ENCODE measurements around the gene FRZB.
A peak's percentile ranks its signal among the peaks of the same experiment; 100 is the strongest.

FRZB gene, protein sequence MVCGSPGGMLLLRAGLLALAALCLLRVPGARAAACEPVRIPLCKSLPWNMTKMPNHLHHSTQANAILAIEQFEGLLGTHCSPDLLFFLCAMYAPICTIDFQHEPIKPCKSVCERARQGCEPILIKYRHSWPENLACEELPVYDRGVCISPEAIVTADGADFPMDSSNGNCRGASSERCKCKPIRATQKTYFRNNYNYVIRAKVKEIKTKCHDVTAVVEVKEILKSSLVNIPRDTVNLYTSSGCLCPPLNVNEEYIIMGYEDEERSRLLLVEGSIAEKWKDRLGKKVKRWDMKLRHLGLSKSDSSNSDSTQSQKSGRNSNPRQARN

DNA sequence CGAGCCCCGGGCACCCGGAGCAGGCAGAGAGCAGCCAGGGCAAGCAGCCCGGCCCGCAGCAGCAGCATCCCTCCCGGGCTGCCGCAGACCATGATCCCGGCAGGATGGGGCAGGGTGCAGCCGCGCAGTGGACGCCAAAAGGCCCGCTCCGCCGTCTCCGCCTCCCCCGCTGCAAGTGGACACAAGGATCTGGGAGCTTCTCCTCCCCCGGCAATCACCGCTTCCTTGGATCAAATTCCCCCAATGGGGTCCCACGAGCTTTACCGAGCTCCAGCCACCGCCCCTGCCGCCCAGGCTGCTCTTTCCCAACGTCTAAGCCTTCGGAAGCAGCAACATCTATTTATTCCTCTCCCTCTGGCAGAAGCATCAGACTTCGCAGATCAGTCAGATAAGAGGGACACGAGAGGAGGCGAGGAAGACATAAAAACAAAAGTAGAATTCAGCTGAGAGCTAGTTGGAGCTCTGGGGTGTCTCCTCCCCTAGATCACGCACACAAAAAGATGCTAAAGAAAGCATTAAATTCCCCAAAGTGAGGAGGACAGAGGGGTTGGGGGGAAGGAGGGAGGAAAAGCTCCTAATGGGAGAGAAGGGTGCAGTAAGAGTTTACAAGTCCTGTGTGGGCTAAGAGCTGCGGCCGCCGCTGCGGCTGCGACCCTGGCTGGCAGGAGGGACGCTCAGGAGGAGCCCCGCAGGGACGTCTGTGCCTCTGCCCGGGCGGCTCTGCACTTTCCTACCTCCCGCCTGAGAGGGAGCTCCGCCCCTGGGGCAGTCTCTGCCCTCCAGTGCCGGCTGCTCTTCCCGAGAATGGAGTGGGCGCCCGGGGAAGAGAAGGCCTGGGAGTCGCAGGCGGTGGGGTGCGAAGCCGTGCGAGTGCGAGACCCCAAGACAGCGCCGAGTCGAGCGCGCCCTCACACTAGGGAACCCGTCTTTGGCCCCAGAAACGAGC, at the start of gene FRZB:
Gene FRZB, minus strand, starts transcription at position 177 of the 946 bp plus-strand sequence. Its CDS starts 85 bp downstream, at position 92.
- Histone ChIP-seq H3K36me3 (ENCODE audit: control insufficient read depth, insufficient read depth, low read length) (no peaks in the 10 kb centered on the region), H3K27ac (ENCODE audit: low read depth, low read length) (peak within 1 kb of the TSS; percentile 36), H3K9me3 (ENCODE audit: control insufficient read depth, insufficient read depth, low read length) (no peaks in the 10 kb centered on the region), H3K4me3 (ENCODE audit: low read depth, low read length) (peak within 1 kb of the TSS; percentile 85), H3K4me1 (ENCODE audit: control insufficient read depth, insufficient read depth, low read length) (peaks cover 12% of the 10 kb centered on the region), H3K27me3 (ENCODE audit: control insufficient read depth, insufficient read depth, low read length) (peaks cover 38% of the 10 kb centered on the region), H3K9ac (ENCODE audit: low read depth, low read length) (peak within 1 kb of the TSS; percentile 34)

DNA sequence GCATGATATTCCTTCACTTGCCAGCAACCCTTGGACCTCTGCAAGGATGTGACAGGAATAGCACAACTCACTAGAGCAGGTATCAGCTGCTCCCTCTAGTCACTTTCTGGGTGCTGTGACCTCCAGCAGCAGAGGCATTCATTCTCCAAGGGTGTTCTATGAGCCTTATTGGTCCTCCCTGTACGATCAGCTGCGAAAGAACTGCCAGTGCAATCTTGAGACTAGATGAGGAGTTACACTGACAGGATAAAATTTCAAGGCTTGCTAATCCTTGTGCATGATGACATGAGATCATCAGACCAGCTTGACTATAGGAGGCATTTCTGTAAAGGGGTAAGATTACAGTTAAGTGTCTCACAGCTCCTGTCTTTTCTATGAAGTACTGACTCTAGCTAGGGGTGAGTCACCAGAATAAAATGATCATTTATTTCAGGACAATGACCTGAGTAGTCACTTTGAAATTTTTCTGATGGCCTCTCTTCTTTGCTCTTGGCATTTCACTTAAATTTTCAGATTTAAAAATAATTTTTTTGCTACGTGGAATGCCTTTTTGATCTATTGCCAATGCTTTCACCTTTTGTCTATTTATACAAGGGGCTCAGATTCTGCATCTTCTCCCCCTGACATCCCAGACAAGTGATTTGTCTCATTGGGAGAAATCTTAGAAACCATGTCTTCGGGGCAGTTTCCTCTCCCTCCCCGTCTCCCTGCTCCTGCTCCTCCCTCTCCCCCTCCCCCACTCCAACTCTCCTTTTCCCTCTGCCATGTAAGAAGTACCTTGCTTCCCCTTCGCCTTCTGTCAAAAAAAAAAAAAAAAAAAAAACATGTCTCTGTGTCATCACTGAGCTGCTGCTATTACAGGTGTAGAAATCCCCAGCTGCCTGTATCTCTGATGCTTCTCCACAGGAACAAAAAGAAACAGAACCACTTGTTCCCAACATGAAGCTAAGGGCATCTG, 49.2 kb upstream of the FRZB start:
- H3K4me1 ChIP-seq (ENCODE audit: control insufficient read depth, insufficient read depth, low read length): 0 out of 2 replicates have a peak, but pooled peaks cover 3% of the 10 kb centered on the region
- no peaks in the 10 kb centered on the region for H3K27me3 ChIP-seq (ENCODE audit: control insufficient read depth, insufficient read depth, low read length)
- no peak overlapping the region for H3K4me3 ChIP-seq (ENCODE audit: low read depth, low read length)
- H3K36me3 ChIP-seq (ENCODE audit: control insufficient read depth, insufficient read depth, low read length): peaks cover 38% of the 10 kb centered on the region
- no peak overlapping the region for H3K27ac ChIP-seq (ENCODE audit: low read depth, low read length)
- H3K9me3 ChIP-seq (ENCODE audit: control insufficient read depth, insufficient read depth, low read length): no peaks in the 10 kb centered on the region
- no peak overlapping the region for H3K9ac ChIP-seq (ENCODE audit: low read depth, low read length)

DNA sequence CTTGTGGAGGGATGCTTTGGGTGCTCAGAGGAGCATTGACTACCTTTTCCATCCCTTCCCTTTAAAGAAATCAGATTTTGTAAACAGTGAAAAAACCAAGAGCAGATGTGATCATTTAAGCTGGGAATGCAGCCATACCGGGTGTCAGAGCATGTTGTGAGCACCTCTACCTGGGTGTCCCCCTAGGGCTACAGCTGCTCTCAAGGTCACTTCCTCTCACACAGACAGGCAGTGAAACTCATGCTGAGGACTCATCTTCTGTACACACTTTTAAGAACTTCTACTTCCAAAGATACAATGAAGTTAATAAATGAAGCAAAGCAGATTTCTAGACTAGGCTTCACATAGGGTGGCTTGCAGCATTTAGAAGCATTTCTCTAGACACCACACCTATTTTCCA, 48.4 kb upstream of the FRZB start:
- Histone ChIP-seq H3K27me3 (ENCODE audit: control insufficient read depth, insufficient read depth, low read length) (no peaks in the 10 kb centered on the region), H3K4me3 (ENCODE audit: low read depth, low read length) (no peak overlapping the region), H3K9me3 (ENCODE audit: control insufficient read depth, insufficient read depth, low read length) (no peaks in the 10 kb centered on the region), H3K36me3 (ENCODE audit: control insufficient read depth, insufficient read depth, low read length) (peaks cover 38% of the 10 kb centered on the region), H3K9ac (ENCODE audit: low read depth, low read length) (no peak overlapping the region), H3K27ac (ENCODE audit: low read depth, low read length) (no peak overlapping the region), H3K4me1 (ENCODE audit: control insufficient read depth, insufficient read depth, low read length) (0 out of 2 replicates have a peak, but pooled peaks cover 3% of the 10 kb centered on the region)

DNA sequence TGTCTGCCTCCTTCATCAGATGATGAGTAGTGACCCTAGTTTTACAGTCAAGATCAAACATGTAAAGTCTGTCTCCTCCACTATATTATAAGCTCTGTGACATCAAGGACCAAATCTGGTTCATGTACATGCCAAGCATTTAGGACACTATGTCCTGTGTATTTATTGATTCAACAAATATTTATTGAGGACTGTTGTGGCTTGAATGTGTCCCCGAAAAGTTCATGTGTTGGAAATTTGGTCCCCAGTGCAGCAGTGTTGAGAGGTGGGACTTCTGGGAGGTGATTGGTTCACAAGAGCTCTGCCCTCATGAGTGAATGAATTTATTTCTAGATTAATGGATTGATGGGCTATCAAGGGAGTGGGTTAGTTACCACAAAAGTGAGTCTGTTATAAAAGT, 46.6 kb upstream of the FRZB start:
- Histone ChIP-seq H3K27me3 (ENCODE audit: control insufficient read depth, insufficient read depth, low read length) (no peaks in the 10 kb centered on the region), H3K4me3 (ENCODE audit: low read depth, low read length) (no peak overlapping the region), H3K9ac (ENCODE audit: low read depth, low read length) (no peak overlapping the region), H3K36me3 (ENCODE audit: control insufficient read depth, insufficient read depth, low read length) (peaks cover 38% of the 10 kb centered on the region), H3K27ac (ENCODE audit: low read depth, low read length) (no peak overlapping the region), H3K4me1 (ENCODE audit: control insufficient read depth, insufficient read depth, low read length) (no peaks in the 10 kb centered on the region), H3K9me3 (ENCODE audit: control insufficient read depth, insufficient read depth, low read length) (no peaks in the 10 kb centered on the region)

DNA sequence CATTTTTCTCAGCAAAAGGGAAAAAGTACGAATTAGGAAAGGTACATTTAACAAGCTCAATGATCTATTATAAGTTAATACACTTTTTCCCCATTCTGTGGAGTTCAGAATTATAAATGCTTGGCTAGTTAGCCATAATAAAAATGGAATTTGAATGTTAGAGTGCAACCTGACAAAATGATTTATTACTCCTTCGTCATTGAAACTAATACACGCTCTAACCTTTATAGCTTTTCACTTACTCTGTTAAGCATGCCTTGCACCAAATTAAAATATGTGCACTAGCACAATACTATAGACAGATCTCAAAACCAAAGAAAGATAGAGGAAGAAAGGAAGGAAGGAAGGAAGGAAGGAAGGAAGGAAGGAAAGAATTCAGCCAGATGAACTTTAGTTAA, 46.1 kb upstream of the FRZB start:
- Histone ChIP-seq H3K9me3 (ENCODE audit: control insufficient read depth, insufficient read depth, low read length) (no peaks in the 10 kb centered on the region), H3K4me1 (ENCODE audit: control insufficient read depth, insufficient read depth, low read length) (peaks cover 4% of the 10 kb centered on the region; the same call in 1 of the 2 replicates), H3K27me3 (ENCODE audit: control insufficient read depth, insufficient read depth, low read length) (no peaks in the 10 kb centered on the region), H3K36me3 (ENCODE audit: control insufficient read depth, insufficient read depth, low read length) (peaks cover 38% of the 10 kb centered on the region), H3K27ac (ENCODE audit: low read depth, low read length) (no peak overlapping the region), H3K4me3 (ENCODE audit: low read depth, low read length) (no peak overlapping the region), H3K9ac (ENCODE audit: low read depth, low read length) (no peak overlapping the region)

DNA sequence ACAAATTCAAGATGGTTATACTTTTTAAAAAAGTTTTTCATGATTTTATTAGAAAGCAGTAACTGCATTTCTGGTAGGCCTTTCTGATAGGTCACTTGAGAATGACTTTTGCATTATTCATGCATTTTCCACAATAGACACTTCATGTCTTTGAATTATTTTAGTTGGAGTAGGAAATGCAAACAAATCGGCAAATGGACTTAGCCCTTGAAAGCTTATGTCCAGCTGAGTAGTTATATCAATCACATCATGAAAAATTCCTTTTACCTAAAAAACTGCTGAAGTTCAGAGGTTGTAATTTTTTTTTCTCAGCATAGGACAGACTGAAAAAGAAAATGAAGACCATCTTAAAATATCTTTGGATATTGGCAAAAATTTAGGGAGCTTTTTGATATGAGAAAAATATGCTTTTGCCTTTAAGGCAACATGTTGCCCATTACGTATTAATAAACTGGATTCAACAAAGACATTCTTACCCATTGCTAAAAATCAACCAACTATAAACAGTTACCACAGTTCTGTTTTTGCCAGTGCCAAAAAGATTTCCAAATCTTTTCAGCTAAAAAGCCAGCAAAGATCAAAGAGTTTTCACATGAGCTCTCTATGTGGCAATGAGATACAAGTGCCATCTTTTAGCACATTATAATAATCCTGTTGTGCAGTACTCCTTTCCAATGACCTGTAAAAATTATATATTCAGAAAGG, 45.5 kb upstream of the FRZB start:
- Histone ChIP-seq H3K27me3 (ENCODE audit: control insufficient read depth, insufficient read depth, low read length) (no peaks in the 10 kb centered on the region), H3K4me1 (ENCODE audit: control insufficient read depth, insufficient read depth, low read length) (peaks cover 6% of the 10 kb centered on the region; the same call in 1 of the 2 replicates), H3K27ac (ENCODE audit: low read depth, low read length) (no peak overlapping the region), H3K36me3 (ENCODE audit: control insufficient read depth, insufficient read depth, low read length) (peaks cover 34% of the 10 kb centered on the region), H3K9ac (ENCODE audit: low read depth, low read length) (no peak overlapping the region), H3K9me3 (ENCODE audit: control insufficient read depth, insufficient read depth, low read length) (no peaks in the 10 kb centered on the region), H3K4me3 (ENCODE audit: low read depth, low read length) (no peak overlapping the region)

DNA sequence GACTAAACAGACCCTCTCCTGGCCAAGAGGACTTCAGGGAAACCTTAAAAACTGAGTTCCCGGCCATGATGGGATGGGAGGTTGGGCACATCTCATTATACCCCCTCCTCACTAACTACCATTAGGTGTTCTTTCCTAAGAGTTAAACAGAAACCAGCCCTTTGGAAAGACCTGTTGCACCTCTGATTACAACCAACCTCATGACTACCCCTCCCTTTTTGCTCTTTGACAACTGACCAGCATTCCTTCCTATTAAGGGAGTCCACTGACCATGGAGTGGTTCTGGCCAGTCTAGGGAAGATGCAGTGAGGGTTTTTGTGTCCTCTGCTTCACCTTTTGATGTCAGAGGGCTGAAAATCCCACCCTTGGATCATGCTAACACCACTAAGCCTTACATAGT, 44.5 kb upstream of the FRZB start:
- Histone ChIP-seq H3K36me3 (ENCODE audit: control insufficient read depth, insufficient read depth, low read length) (peaks cover 28% of the 10 kb centered on the region), H3K9me3 (ENCODE audit: control insufficient read depth, insufficient read depth, low read length) (no peaks in the 10 kb centered on the region), H3K4me3 (ENCODE audit: low read depth, low read length) (no peak overlapping the region), H3K9ac (ENCODE audit: low read depth, low read length) (no peak overlapping the region), H3K27ac (ENCODE audit: low read depth, low read length) (no peak overlapping the region), H3K27me3 (ENCODE audit: control insufficient read depth, insufficient read depth, low read length) (no peaks in the 10 kb centered on the region), H3K4me1 (ENCODE audit: control insufficient read depth, insufficient read depth, low read length) (peaks cover 14% of the 10 kb centered on the region)

DNA sequence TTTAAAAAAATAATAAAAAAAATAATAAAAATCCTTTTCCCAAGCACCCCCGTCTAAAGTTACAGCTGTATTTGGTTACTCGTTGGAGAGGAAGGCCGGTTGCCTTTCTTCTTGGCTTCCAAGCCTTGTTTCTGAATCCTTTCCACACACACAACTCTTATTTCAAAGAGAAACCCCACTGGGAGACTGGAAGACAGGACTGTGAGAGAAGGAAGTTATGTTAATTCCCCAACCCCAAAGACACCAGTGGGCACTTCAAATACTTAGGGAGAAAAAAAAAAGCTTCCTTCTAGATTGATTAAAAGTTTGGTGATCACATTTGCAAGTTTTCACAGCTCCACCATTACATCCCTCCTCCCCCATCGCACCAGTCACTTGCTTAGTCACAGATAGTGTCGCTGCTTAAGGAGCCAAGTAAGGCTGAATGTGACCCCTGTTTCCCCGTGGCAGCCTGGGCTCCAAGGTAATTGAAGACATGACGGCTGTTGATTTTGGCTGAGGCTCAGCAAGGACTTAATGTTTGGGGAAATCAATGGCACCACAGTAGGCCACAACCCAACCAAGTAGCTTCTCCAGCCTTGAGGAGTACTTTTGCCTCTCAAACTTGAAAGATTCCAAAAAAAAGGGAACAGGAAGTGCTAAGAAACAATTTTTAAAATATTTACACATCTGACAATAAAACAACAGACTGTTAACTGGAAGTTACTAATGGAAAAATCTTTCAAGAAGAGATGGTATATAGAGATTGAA, 40.8 kb upstream of the FRZB start:
- Histone ChIP-seq H3K9ac (ENCODE audit: low read depth, low read length) (no peak overlapping the region), H3K27ac (ENCODE audit: low read depth, low read length) (peak overlapping the region; percentile 80), H3K4me1 (ENCODE audit: control insufficient read depth, insufficient read depth, low read length) (peaks cover 14% of the 10 kb centered on the region), H3K4me3 (ENCODE audit: low read depth, low read length) (no peak overlapping the region), H3K9me3 (ENCODE audit: control insufficient read depth, insufficient read depth, low read length) (no peaks in the 10 kb centered on the region), H3K27me3 (ENCODE audit: control insufficient read depth, insufficient read depth, low read length) (no peaks in the 10 kb centered on the region), H3K36me3 (ENCODE audit: control insufficient read depth, insufficient read depth, low read length) (no peaks in the 10 kb centered on the region)

DNA sequence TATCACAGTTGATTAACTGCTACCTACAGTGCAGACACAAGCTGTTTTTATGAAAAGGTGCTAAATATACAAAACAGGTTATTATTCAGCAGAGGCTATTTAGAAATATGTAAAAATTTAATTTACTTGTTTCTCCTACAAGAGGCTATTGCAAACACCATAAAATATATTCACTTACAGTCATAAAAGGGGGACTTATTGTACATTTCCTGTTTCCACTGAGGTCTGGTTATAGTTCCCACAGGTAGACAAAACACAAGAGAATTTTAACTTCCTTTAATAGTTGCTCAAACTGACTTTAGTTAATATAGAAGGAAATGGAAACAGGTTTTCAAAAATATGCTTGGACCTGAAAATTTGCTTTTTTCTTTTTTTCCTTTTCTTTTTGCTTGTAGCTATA, 40.0 kb upstream of the FRZB start:
- H3K27ac ChIP-seq (ENCODE audit: low read depth, low read length): peak overlapping the region; percentile 80
- peaks cover 14% of the 10 kb centered on the region for H3K4me1 ChIP-seq (ENCODE audit: control insufficient read depth, insufficient read depth, low read length)
- H3K36me3 ChIP-seq (ENCODE audit: control insufficient read depth, insufficient read depth, low read length): no peaks in the 10 kb centered on the region
- no peak overlapping the region for H3K9ac ChIP-seq (ENCODE audit: low read depth, low read length)
- no peak overlapping the region for H3K4me3 ChIP-seq (ENCODE audit: low read depth, low read length)
- no peaks in the 10 kb centered on the region for H3K9me3 ChIP-seq (ENCODE audit: control insufficient read depth, insufficient read depth, low read length)
- no peaks in the 10 kb centered on the region for H3K27me3 ChIP-seq (ENCODE audit: control insufficient read depth, insufficient read depth, low read length)
